Thyroid gland (tissue), 4 donors: ENCODE measurements around the gene COPE. TPM values are rescaled to one million over a fixed set of nuclear protein-coding genes. Genes with fewer than 3 reads are reported as not detected.

Experiments
- DNase-seq, 2 donors: peaks; one replicate each; pipeline ENCODE4 v3.0.0-alpha.2; 2019
- H3K27ac ChIP-seq, 3 donors: fragments of 200-600 bp; sonication (generic); 1 replicate in 2 of 3; 2 replicates in 1 of 3; pipeline ENCODE4 v1.5.1; 2016 to 2019; ENCODE audit warnings: mild to moderate bottlenecking in 1 of 3, moderate library complexity in 1 of 3
- H3K27me3 ChIP-seq: fragments of 200-600 bp; sonication (generic); one replicate; pipeline ENCODE4 v1.5.1; 2019
- H3K36me3 ChIP-seq, 2 donors: fragments of 200-600 bp; sonication (generic); one replicate each; pipeline ENCODE4 v1.5.1; 2016 to 2019
- H3K4me1 ChIP-seq, 2 donors: fragments of 200-600 bp; sonication (generic); one replicate each; pipeline ENCODE4 v1.5.1; 2017 to 2019
- H3K4me3 ChIP-seq, 3 donors: fragments of 200-600 bp; sonication (generic); replicated peaks in 1 of 3; 1 replicate in 2 of 3; 2 replicates in 1 of 3; pipeline ENCODE4 v1.5.1; 2016; ENCODE audit warnings: mild to moderate bottlenecking in 1 of 3
- H3K9me3 ChIP-seq: fragments of 200-600 bp; sonication (generic); one replicate; pipeline ENCODE4 v1.5.1; 2017
- POLR2A ChIP-seq, 2 donors: fragments of 450-650 bp; IDR thresholded peaks; one replicate each; pipeline ENCODE4 v1.6.1; 2017; ENCODE audit warnings: antibody characterized with exemption in 2 of 2, mild to moderate bottlenecking in 2 of 2, moderate library complexity in 1 of 2
- WGBS, 2 donors: methylation state at CpG; one replicate each; pipeline ENCODE4 v1.1.5; 2017; 5-methylcytosine and 5-hydroxymethylcytosine counted together
- intact Hi-C: fragments of 100-400 bp; cut with DNase I; formaldehyde crosslinking; loops from one replicate; pipeline ENCODE4 v1.15.1; 2023
- total RNA-seq, 4 donors: library from RNA; depleted of rRNA; stranded (reverse); fragments of >200 nt; gene quantifications; one replicate each; pipeline ENCODE4 v1.2.3, GENCODE V29; 2016
- TF ChIP-seq, protein P1 (sequence below), 6 experiments: fragments of 200-600 bp in 3 of 6; fragments of 450-650 bp in 3 of 6; sonication (generic) in 3 of 6; IDR thresholded peaks; one replicate each; pipeline ENCODE4 v1.5.1; 2016 to 2019; ENCODE audit warnings: antibody characterized with exemption in 6 of 6, mild to moderate bottlenecking in 2 of 6, inconsistent platforms in 1 of 6, moderate library complexity in 1 of 6

COPE gene
- total RNA-seq: 100 to 1,000 TPM; 192 to 405 (median 329) TPM

- Histone ChIP-seq H3K27me3 (no peaks in the 10 kb centered on the region), H3K4me1 (peaks cover 19 to 25% of the 10 kb centered on the region in 2 donors), H3K9me3 (no peaks in the 10 kb centered on the region), H3K4me3 (peak within 1 kb of the TSS; percentile 54 to 85 (median 84)), H3K27ac (peak within 1 kb of the TSS; percentile 64 to 91 (median 79)), H3K36me3 (peaks cover 26 to 33% of the 10 kb centered on the region in 2 donors)
- intact Hi-C loops: no loop called here
- TF ChIP-seq POLR2A (IDR thresholded peaks at IDR 0.05): peak; percentile 14 to 81
- TF ChIP-seq, protein P1, sequence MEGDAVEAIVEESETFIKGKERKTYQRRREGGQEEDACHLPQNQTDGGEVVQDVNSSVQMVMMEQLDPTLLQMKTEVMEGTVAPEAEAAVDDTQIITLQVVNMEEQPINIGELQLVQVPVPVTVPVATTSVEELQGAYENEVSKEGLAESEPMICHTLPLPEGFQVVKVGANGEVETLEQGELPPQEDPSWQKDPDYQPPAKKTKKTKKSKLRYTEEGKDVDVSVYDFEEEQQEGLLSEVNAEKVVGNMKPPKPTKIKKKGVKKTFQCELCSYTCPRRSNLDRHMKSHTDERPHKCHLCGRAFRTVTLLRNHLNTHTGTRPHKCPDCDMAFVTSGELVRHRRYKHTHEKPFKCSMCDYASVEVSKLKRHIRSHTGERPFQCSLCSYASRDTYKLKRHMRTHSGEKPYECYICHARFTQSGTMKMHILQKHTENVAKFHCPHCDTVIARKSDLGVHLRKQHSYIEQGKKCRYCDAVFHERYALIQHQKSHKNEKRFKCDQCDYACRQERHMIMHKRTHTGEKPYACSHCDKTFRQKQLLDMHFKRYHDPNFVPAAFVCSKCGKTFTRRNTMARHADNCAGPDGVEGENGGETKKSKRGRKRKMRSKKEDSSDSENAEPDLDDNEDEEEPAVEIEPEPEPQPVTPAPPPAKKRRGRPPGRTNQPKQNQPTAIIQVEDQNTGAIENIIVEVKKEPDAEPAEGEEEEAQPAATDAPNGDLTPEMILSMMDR (IDR thresholded peaks at IDR 0.05): no peak
- WGBS, 2 donors: 0% methylated on average over 55 to 64 of the region's 72 CpGs
- DNase-seq: peak; percentile 99
Measured at GRCh38 chr19:18919086-18919899, at the start of gene COPE, which contains the start of gene DDX49. Gene COPE, minus strand, starts transcription at chr19:18919387. Its CDS starts 39 bp downstream, at chr19:18919348. Gene DDX49, plus strand, starts transcription at chr19:18919715. Its CDS starts 27 bp downstream, at chr19:18919742.

GRCh38 chr19:18967358-18968146, 48.4 kb upstream of the COPE start:
- DNase-seq: peak; percentile 97 to 98
- Histone ChIP-seq H3K4me3 (no peak overlapping the region), H3K27ac (peak overlapping the region; percentile 96 to 99 (median 96)), H3K9me3 (no peaks in the 10 kb centered on the region), H3K36me3 (no peaks in the 10 kb centered on the region), H3K27me3 (no peaks in the 10 kb centered on the region), H3K4me1 (peaks cover 33 to 45% of the 10 kb centered on the region in 2 donors)
- TF ChIP-seq, protein P1 (IDR thresholded peaks at IDR 0.05): no peak
- TF ChIP-seq POLR2A (IDR thresholded peaks at IDR 0.05): peak in 1 of 2 donors; percentile 25
- 9 to 19% methylated on average over 11 of the region's 11 CpGs for WGBS, 2 donors
- intact Hi-C loops: no loop called here

GRCh38 chr19:18966307-18966706, 47.1 kb upstream of the COPE start:
- DNase-seq: no peak
- intact Hi-C loops: no loop called here
- Histone ChIP-seq H3K9me3 (no peaks in the 10 kb centered on the region), H3K27me3 (no peaks in the 10 kb centered on the region), H3K36me3 (no peaks in the 10 kb centered on the region), H3K4me3 (no peak overlapping the region), H3K4me1 (peaks cover 33 to 41% of the 10 kb centered on the region in 2 donors), H3K27ac (peak overlapping the region; percentile 96 to 99 (median 96))
- TF ChIP-seq, protein P1 (IDR thresholded peaks at IDR 0.05): no peak
- TF ChIP-seq POLR2A (IDR thresholded peaks at IDR 0.05): no peak
- 70 to 78% methylated on average over 4 of the region's 4 CpGs for WGBS, 2 donors

GRCh38 chr19:18964121-18964520, 44.9 kb upstream of the COPE start:
- TF ChIP-seq POLR2A (IDR thresholded peaks at IDR 0.05): no peak
- TF ChIP-seq, protein P1 (IDR thresholded peaks at IDR 0.05): no peak
- H3K9me3 ChIP-seq: no peaks in the 10 kb centered on the region
- no peak overlapping the region for H3K27ac ChIP-seq
- no peaks in the 10 kb centered on the region for H3K27me3 ChIP-seq
- intact Hi-C loops: no loop called here
- DNase-seq: no peak
- H3K4me3 ChIP-seq: no peak overlapping the region
- WGBS, 2 donors: 95% methylated on average over 9 of the region's 9 CpGs
- H3K4me1 ChIP-seq: peaks cover 24 to 26% of the 10 kb centered on the region in 2 donors
- no peaks in the 10 kb centered on the region for H3K36me3 ChIP-seq
